ENCODE results near the gene PEX13. TPM values are rescaled to one million over a fixed set of nuclear protein-coding genes. Genes with fewer than 3 reads are reported as not detected.

PEX13 gene
- total RNA-seq, 2 donors from 2014 or later: 18.2 to 19.8 TPM

- Histone ChIP-seq H3K4me1 (no peaks in the 10 kb centered on the region), H3K9me3 (peaks cover 0 to 8% (median 0%) of the 10 kb centered on the region in 3 donors), H3K4me3 (no peak overlapping the region), H3K27me3 (no peaks in the 10 kb centered on the region), H3K36me3 (replicated peaks in 1 of 2; ENCODE audit: insufficient read depth in 1 of 2, low read depth in 2 of 2) (no peaks in the 10 kb centered on the region), H3K27ac (no peak overlapping the region)
- TF ChIP-seq CTCF (IDR thresholded peaks at IDR 0.05) (no peak), POLR2A (IDR thresholded peaks at IDR 0.05) (no peak)
- intact Hi-C loops (cut with DNase I): no loop called here
- ATAC-seq (no peak), DNase-seq (no peak)
- WGBS, 2 donors: 92 to 94% methylated on average over 4 of the region's 4 CpGs
Measured at GRCh38 chr2:60991644-60992043, 25.9 kb upstream of the PEX13 start.

DNA sequence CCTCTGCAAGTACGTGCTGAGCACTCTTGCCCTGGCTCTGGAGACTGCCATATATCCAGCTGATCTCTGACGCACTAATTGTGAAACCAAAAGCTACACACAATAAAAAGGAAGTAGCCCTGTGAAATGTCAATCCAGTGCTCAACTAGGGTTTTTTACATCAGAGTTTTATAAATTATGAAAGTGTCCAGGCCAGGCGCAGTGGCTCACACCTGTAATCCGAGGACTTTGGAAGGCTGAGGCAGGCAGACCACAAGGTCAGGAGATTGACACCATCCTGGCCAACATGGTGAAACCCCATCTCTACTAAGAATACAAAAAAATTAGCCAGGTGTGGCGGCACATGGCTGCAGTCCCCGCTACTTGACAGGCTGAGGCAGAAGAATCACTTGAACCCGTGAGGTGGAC lies 24.5 kb upstream of the PEX13 start:
- peak overlapping the region in 1 of 4 donors; percentile 35 for H3K27ac ChIP-seq
- intact Hi-C loops (cut with DNase I): no loop called here
- peaks cover 0 to 8% (median 0%) of the 10 kb centered on the region in 3 donors for H3K9me3 ChIP-seq
- ATAC-seq (no peak), DNase-seq (peak in 1 of 4 donors; percentile 50)
- no peak overlapping the region for H3K4me3 ChIP-seq
- no peaks in the 10 kb centered on the region for H3K4me1 ChIP-seq
- TF ChIP-seq POLR2A (IDR thresholded peaks at IDR 0.05) (no peak), CTCF (IDR thresholded peaks at IDR 0.05) (no peak)
- H3K36me3 ChIP-seq (replicated peaks in 1 of 2; ENCODE audit: insufficient read depth in 1 of 2, low read depth in 2 of 2): no peaks in the 10 kb centered on the region
- H3K27me3 ChIP-seq: no peaks in the 10 kb centered on the region
- WGBS, 2 donors: 71 to 93% methylated on average over 7 of the region's 7 CpGs

DNA sequence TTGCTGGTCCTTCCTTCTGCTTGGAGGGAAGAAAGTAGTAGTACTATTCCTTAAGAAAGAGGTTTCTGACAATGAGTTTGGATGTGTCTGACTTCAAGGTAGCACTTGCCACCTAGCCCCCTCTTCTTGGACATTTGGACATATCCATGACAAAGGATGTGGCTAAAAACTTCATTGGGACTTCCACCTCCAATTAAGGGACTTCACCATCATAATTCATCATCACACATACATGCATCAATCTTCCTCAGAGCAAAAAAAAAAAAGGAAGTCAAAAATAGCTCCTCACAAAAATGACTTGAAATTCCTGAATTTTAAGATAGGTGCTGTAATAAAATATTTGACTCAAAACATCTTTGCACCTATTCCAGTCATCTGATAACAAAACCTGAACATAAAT lies 23.4 kb upstream of the PEX13 start:
- no peak for TF ChIP-seq CTCF (IDR thresholded peaks at IDR 0.05)
- no peak for TF ChIP-seq POLR2A (IDR thresholded peaks at IDR 0.05)
- no peak for DNase-seq
- intact Hi-C loops (cut with DNase I): no loop called here

GRCh38 chr2:60998628-60999545 lies 18.6 kb upstream of the PEX13 start:
- no peak for DNase-seq
- H3K9me3 ChIP-seq: no peaks in the 10 kb centered on the region
- H3K27me3 ChIP-seq: no peaks in the 10 kb centered on the region
- intact Hi-C loops (cut with DNase I): no loop called here
- no peaks in the 10 kb centered on the region for H3K4me1 ChIP-seq
- no peaks in the 10 kb centered on the region for H3K36me3 ChIP-seq (replicated peaks in 1 of 2; ENCODE audit: insufficient read depth in 1 of 2, low read depth in 2 of 2)
- TF ChIP-seq CTCF (IDR thresholded peaks at IDR 0.05) (peak; percentile 18 to 74 (median 72)), POLR2A (IDR thresholded peaks at IDR 0.05) (no peak)
- 72 to 73% methylated on average over 4 of the region's 4 CpGs for WGBS, 2 donors
- H3K27ac ChIP-seq: no peak overlapping the region
- peak; percentile 74 for ATAC-seq
- no peak overlapping the region for H3K4me3 ChIP-seq

More for the DNA sequence above, 23.4 kb upstream of the PEX13 start:
- H3K9me3 ChIP-seq: peaks cover 0 to 8% (median 0%) of the 10 kb centered on the region in 3 donors
- H3K4me3 ChIP-seq: no peak overlapping the region
- no peaks in the 10 kb centered on the region for H3K4me1 ChIP-seq
- no peaks in the 10 kb centered on the region for H3K27me3 ChIP-seq
- H3K36me3 ChIP-seq (replicated peaks in 1 of 2; ENCODE audit: insufficient read depth in 1 of 2, low read depth in 2 of 2): no peaks in the 10 kb centered on the region
- no peak for ATAC-seq
- no peak overlapping the region for H3K27ac ChIP-seq
